CD14-positive monocyte (primary cell): ENCODE data around the gene ZNF691. TPM values are rescaled to one million over a fixed set of nuclear protein-coding genes. Genes with fewer than 3 reads are reported as not detected.

Source experiments
- DNase-seq, 3 donors: peaks; one replicate each; pipeline ENCODE4 v3.0.0-alpha.2; 2011 to 2022
- H2AFZ ChIP-seq: 2 replicates; pipeline ENCODE4 v1.6.0; 2012; ENCODE audit warnings: mild to moderate bottlenecking, low read depth, low read length, inconsistent platforms; ENCODE audit not compliant: insufficient read depth, poor library complexity, severe bottlenecking
- H3K27ac ChIP-seq, 2 donors: 1 replicate in 1 of 2; 2 replicates in 1 of 2; pipeline ENCODE4 v1.5.1; 2012 to 2013; ENCODE audit warnings: low read length in 2 of 2, control low read depth in 1 of 2, inconsistent platforms in 1 of 2, low read depth in 1 of 2, mild to moderate bottlenecking in 1 of 2
- H3K27me3 ChIP-seq, 2 donors: one replicate each; pipeline versions ENCODE4 v1.6.0 to v1.6.1; 2011 to 2013; ENCODE audit warnings: low read length in 2 of 2; ENCODE audit not compliant: control insufficient read depth in 2 of 2, insufficient read depth in 2 of 2
- H3K36me3 ChIP-seq, 2 donors: replicated peaks in 1 of 2; 1 replicate in 1 of 2; 2 replicates in 1 of 2; pipeline versions ENCODE4 v1.5.1 to v1.6.1; 2012 to 2013; ENCODE audit warnings: low read length in 2 of 2, control low read depth in 1 of 2, inconsistent platforms in 1 of 2, mild to moderate bottlenecking in 1 of 2; ENCODE audit not compliant: insufficient read depth in 2 of 2, control insufficient read depth in 1 of 2
- H3K4me1 ChIP-seq, 2 donors: 1 replicate in 1 of 2; 2 replicates in 1 of 2; pipeline versions ENCODE4 v1.5.1 to v1.6.1; 2012 to 2013; ENCODE audit warnings: low read length in 2 of 2, control low read depth in 1 of 2, inconsistent platforms in 1 of 2, mild to moderate bottlenecking in 1 of 2, moderate library complexity in 1 of 2; ENCODE audit not compliant: insufficient read depth in 2 of 2, control insufficient read depth in 1 of 2
- H3K4me2 ChIP-seq: replicated peaks from 2 replicates; pipeline ENCODE3; 2012; ENCODE audit warnings: low read length, moderate library complexity, mild to moderate bottlenecking; ENCODE audit not compliant: poor library complexity, severe bottlenecking; ENCODE audit errors: extremely low read depth
- H3K4me3 ChIP-seq, 3 experiments: fragments of 200-600 bp in 1 of 3; sonication (generic) in 1 of 3; replicated peaks in 1 of 3; 1 replicate in 2 of 3; 2 replicates in 1 of 3; pipeline ENCODE4 v1.5.1; 2011 to 2013; ENCODE audit warnings: low read length in 3 of 3, mild to moderate bottlenecking in 3 of 3, control low read depth in 2 of 3, low read depth in 2 of 3, inconsistent platforms in 1 of 3, moderate library complexity in 1 of 3
- H3K79me2 ChIP-seq: 2 replicates; pipeline ENCODE4 v1.6.0; 2012; ENCODE audit warnings: mild to moderate bottlenecking, control low read depth, inconsistent platforms, low read length, moderate library complexity; ENCODE audit not compliant: insufficient read depth
- H3K9ac ChIP-seq: 2 replicates; pipeline ENCODE4 v1.6.0; 2017; ENCODE audit warnings: low read length, mild to moderate bottlenecking; ENCODE audit not compliant: insufficient read depth, poor library complexity, severe bottlenecking
- H3K9me3 ChIP-seq, 2 donors: replicated peaks in 1 of 2; 1 replicate in 1 of 2; 2 replicates in 1 of 2; pipeline versions ENCODE4 v1.5.1 to v1.6.1; 2012 to 2013; ENCODE audit warnings: low read length in 2 of 2, control low read depth in 1 of 2; ENCODE audit not compliant: control insufficient read depth in 1 of 2, insufficient read depth in 1 of 2
- H4K20me1 ChIP-seq: 2 replicates; pipeline ENCODE4 v1.6.0; 2012; ENCODE audit warnings: mild to moderate bottlenecking, low read length, control low read depth, moderate library complexity; ENCODE audit not compliant: insufficient read depth
- H3K27ac Mint-ChIP-seq, 7 donors: one replicate each; pipeline ENCODE4 v1.8.0; 2020; ENCODE audit warnings: mild to moderate bottlenecking in 7 of 7, mixed read lengths in 7 of 7, moderate library complexity in 6 of 7, inconsistent platforms in 2 of 7
- H3K27me3 Mint-ChIP-seq, 3 donors: one replicate each; pipeline ENCODE4 v1.8.0; 2021 to 2022; ENCODE audit warnings: low read depth in 3 of 3, mild to moderate bottlenecking in 3 of 3, mixed read lengths in 3 of 3, moderate library complexity in 3 of 3, inconsistent platforms in 1 of 3
- H3K36me3 Mint-ChIP-seq, 2 donors: one replicate each; pipeline ENCODE4 v1.8.0; 2020; ENCODE audit warnings: mixed read lengths in 2 of 2, inconsistent platforms in 1 of 2, mild to moderate bottlenecking in 1 of 2
- H3K4me1 Mint-ChIP-seq: one replicate; pipeline ENCODE4 v1.8.0; 2020; ENCODE audit warnings: mild to moderate bottlenecking, mixed read lengths
- H3K4me3 Mint-ChIP-seq, 2 donors: one replicate each; pipeline ENCODE4 v1.8.0; 2020; ENCODE audit warnings: mild to moderate bottlenecking in 2 of 2, mixed read lengths in 2 of 2, moderate library complexity in 1 of 2
- H3K9me3 Mint-ChIP-seq, 7 donors: one replicate each; pipeline ENCODE4 v1.8.0; 2020 to 2022; ENCODE audit warnings: mixed read lengths in 7 of 7, mild to moderate bottlenecking in 6 of 7, moderate library complexity in 6 of 7, inconsistent platforms in 2 of 7
- CTCF ChIP-seq: fragments of 200-600 bp; IDR thresholded peaks from one replicate; pipeline ENCODE4 v1.8.0; 2022; ENCODE audit warnings: antibody characterized with exemption, mild to moderate bottlenecking
- WGBS: methylation state at CpG from one replicate; pipeline ENCODE4 v1.1.5; 2013; ENCODE audit warnings: missing lambda C conversion rate; ENCODE audit not compliant: insufficient coverage; 5-methylcytosine and 5-hydroxymethylcytosine counted together
- intact Hi-C, 2 donors: fragments of 100-400 bp; cut with micrococcal nuclease; formaldehyde crosslinking; loops; one replicate each; pipeline versions ENCODE4 v1.15.0 to v1.15.1; 2023
- polyA plus RNA-seq, 3 donors: library from polyadenylated mRNA; depleted of rRNA in 1 of 3; unstranded in 2 of 3; stranded (reverse) in 1 of 3; fragments of 300-500 nt in 2 of 3; fragments of >200 nt in 1 of 3; fragmentation: Illumina TruSeq in 2 of 3; gene quantifications; 1 replicate in 2 of 3; 2 replicates in 1 of 3; pipeline ENCODE4 v1.2.3, GENCODE V29; 2012 to 2021

ZNF691 gene
- polyA plus RNA-seq, 3 donors = 1.3 to 6.7 (median 1.8) TPM

DNA sequence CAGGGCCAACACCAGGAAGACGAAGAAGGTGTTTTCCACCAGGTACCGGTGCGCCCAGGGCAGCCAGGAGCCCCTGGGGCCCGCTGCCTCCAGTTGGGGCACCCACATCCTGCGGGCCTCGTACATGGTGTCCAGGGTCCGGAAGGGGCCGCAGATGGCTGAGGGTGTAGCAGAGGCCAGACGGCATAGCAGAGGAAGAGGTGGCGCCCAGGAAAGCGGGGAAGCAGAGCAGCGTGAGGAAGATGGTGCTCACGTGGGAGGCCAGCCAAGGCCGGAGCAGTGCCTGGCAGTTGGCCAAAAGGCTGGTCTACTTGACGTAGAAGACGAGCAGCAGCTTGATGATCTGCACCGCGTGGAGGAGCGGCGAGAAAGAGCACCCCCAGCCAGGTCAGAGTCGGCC lies 40.4 kb downstream of the ZNF691 start:
- no peaks in the 10 kb centered on the region for H3K4me1 ChIP-seq
- no peak overlapping the region for H3K9ac ChIP-seq
- Mint-ChIP-seq H3K36me3 (no peaks in the 10 kb centered on the region), H3K9me3 (peaks cover 0 to 10% (median 3%) of the 10 kb centered on the region in 7 donors), H3K4me3 (no peak overlapping the region), H3K4me1 (no peaks in the 10 kb centered on the region), H3K27me3 (peaks cover 3 to 6% (median 6%) of the 10 kb centered on the region in 3 donors), H3K27ac (no peak overlapping the region)
- no peak for TF ChIP-seq CTCF
- no peak overlapping the region for H3K27ac ChIP-seq
- no peaks in the 10 kb centered on the region for H3K79me2 ChIP-seq
- no peak for DNase-seq
- no peak overlapping the region for H3K4me2 ChIP-seq
- H3K36me3 ChIP-seq = no peaks in the 10 kb centered on the region
- no peaks in the 10 kb centered on the region for H3K9me3 ChIP-seq
- no peak overlapping the region for H2AFZ ChIP-seq
- no peaks in the 10 kb centered on the region for H4K20me1 ChIP-seq
- H3K27me3 ChIP-seq = no peaks in the 10 kb centered on the region
- H3K4me3 ChIP-seq = no peak overlapping the region
- intact Hi-C loops = no loop called here
- 91% methylated on average over 20 of the region's 21 CpGs for WGBS

- no peak overlapping the region for H3K4me2 ChIP-seq
- peaks cover under 1 to 6% (median 6%) of the 10 kb centered on the region in 3 donors for H3K27me3 Mint-ChIP-seq
- H3K4me3 Mint-ChIP-seq = no peak overlapping the region
- H3K9me3 Mint-ChIP-seq = peaks cover 0 to 10% (median 3%) of the 10 kb centered on the region in 7 donors
- no peak overlapping the region for H3K27ac ChIP-seq
- no peaks in the 10 kb centered on the region for H4K20me1 ChIP-seq
- 96% methylated on average over 20 of the region's 20 CpGs for WGBS
- H3K27me3 ChIP-seq = no peaks in the 10 kb centered on the region
- TF ChIP-seq CTCF = no peak
- DNase-seq = no peak
- intact Hi-C loops = no loop called here
- H3K36me3 Mint-ChIP-seq = no peaks in the 10 kb centered on the region
- no peaks in the 10 kb centered on the region for H3K79me2 ChIP-seq
- no peak overlapping the region for H3K27ac Mint-ChIP-seq
- no peaks in the 10 kb centered on the region for H3K36me3 ChIP-seq
- no peak overlapping the region for H3K9ac ChIP-seq
- no peak overlapping the region for H3K4me3 ChIP-seq
- no peaks in the 10 kb centered on the region for H3K9me3 ChIP-seq
- no peak overlapping the region for H2AFZ ChIP-seq
- no peaks in the 10 kb centered on the region for H3K4me1 ChIP-seq
- H3K4me1 Mint-ChIP-seq = no peaks in the 10 kb centered on the region
Observed at GRCh38 chr1:42887366-42887765, 41.0 kb downstream of the ZNF691 start.
